ENCODE measurements around the gene PEX16.

- TF ChIP-seq POLR2A (IDR thresholded peaks at IDR 0.05) (no peak), CTCF (IDR thresholded peaks at IDR 0.05) (no peak)
Observed at GRCh38 chr11:45935349-45936064, 17.8 kb upstream of the PEX16 start.

All from esophagus squamous epithelium (tissue), 4 donors.